IMR-90 (cell line): ENCODE results near the gene GATAD2A.
A peak's percentile ranks its signal among the peaks of the same experiment; 100 is the strongest.

Experiments used
- BHLHE40 ChIP-seq: fragments of 150-350 bp; IDR thresholded peaks from 2 replicates; pipeline ENCODE4 v1.6.1; 2016; ENCODE audit warnings: mild to moderate bottlenecking, low read depth, low read length
- CEBPB ChIP-seq: IDR thresholded peaks from 2 replicates; pipeline ENCODE4 v1.6.1; 2012; ENCODE audit warnings: low read depth, low read length, improper control_type of control experiment
- CHD1 ChIP-seq: IDR thresholded peaks from 2 replicates; pipeline ENCODE4 v1.6.1; 2012; ENCODE audit warnings: low read depth, low read length, improper control_type of control experiment
- CTCF ChIP-seq: conservative IDR thresholded peaks from 2 replicates; pipeline ENCODE4 v1.5.1; 2012; ENCODE audit warnings: mild to moderate bottlenecking, low read depth, low read length, improper control_type of control experiment
- ELK1 ChIP-seq: fragments of 150-350 bp; IDR thresholded peaks from 2 replicates; pipeline ENCODE4 v1.6.1; 2016; ENCODE audit warnings: low read depth, mild to moderate bottlenecking, low read length, moderate library complexity, borderline replicate concordance
- FOS ChIP-seq: fragments of 150-350 bp; IDR thresholded peaks from 2 replicates; pipeline ENCODE4 v1.6.1; 2016; ENCODE audit warnings: low read depth, low read length
- MXI1 ChIP-seq: IDR thresholded peaks from 2 replicates; pipeline ENCODE4 v1.6.1; 2012; ENCODE audit warnings: low read depth, mild to moderate bottlenecking, low read length, moderate library complexity, borderline replicate concordance
- NFE2L2 ChIP-seq: fragments of 150-350 bp; IDR thresholded peaks from 2 replicates; pipeline ENCODE4 v1.6.1; 2016; ENCODE audit warnings: low read depth, mild to moderate bottlenecking, low read length
- POLR2A ChIP-seq: IDR thresholded peaks from 2 replicates; pipeline ENCODE4 v1.6.1; 2012; ENCODE audit warnings: mild to moderate bottlenecking, low read depth, low read length
- RAD21 ChIP-seq: IDR thresholded peaks from 2 replicates; pipeline ENCODE4 v1.6.1; 2012; ENCODE audit warnings: low read length, improper control_type of control experiment
- RCOR1 ChIP-seq: IDR thresholded peaks from 2 replicates; pipeline ENCODE4 v1.6.1; 2012; ENCODE audit warnings: mild to moderate bottlenecking, low read length, improper control_type of control experiment; ENCODE audit not compliant: insufficient replicate concordance
- RFX5 ChIP-seq: IDR thresholded peaks from 2 replicates; pipeline ENCODE4 v1.8.0; 2012; ENCODE audit warnings: low read depth, mild to moderate bottlenecking, low read length, moderate library complexity
- SMC3 ChIP-seq: fragments of 150-350 bp; IDR thresholded peaks from 2 replicates; pipeline ENCODE4 v1.6.1; 2016; ENCODE audit warnings: low read depth, mild to moderate bottlenecking, antibody characterized with exemption, low read length, moderate library complexity

- TF ChIP-seq MXI1 (no peak), CEBPB (peak; percentile 74), POLR2A (no peak), CTCF (no peak), NFE2L2 (no peak), SMC3 (no peak), RAD21 (no peak), ELK1 (no peak), FOS (no peak), RCOR1 (no peak), BHLHE40 (peak; percentile 39; the same call in 1 of the 2 replicates), CHD1 (no peak), RFX5 (no peak)
Observed at GRCh38 chr19:19548915-19549759, 143.7 kb downstream of the GATAD2A start.
